GM23248 (cell line): ENCODE results near the gene SYCP1.

Experiments used
- EZH2 ChIP-seq: fragments of 200-600 bp; sonication (generic); IDR thresholded peaks from 2 replicates; pipeline ENCODE4 v1.6.1; 2018; ENCODE audit warnings: antibody characterized with exemption, mild to moderate bottlenecking; ENCODE audit not compliant: insufficient read depth, poor library complexity, severe bottlenecking
- EZH2phosphoT487 ChIP-seq: fragments of 200-600 bp; sonication (generic); IDR thresholded peaks from 2 replicates; pipeline ENCODE4 v1.6.1; 2018; ENCODE audit warnings: antibody characterized with exemption, moderate library complexity, mild to moderate bottlenecking, low read depth; ENCODE audit not compliant: insufficient read depth

GRCh38 chr1:115031595-115031994 lies 176.9 kb downstream of the SYCP1 start:
- no peak for TF ChIP-seq EZH2
- no peak for TF ChIP-seq EZH2phosphoT487
